Hematopoietic multipotent progenitor cell treated with erythropoietin and hydrocortisone succinate and interleukin-3 and kit ligand, for 4 days (in vitro differentiated cells): Measurements from ENCODE around the gene STARD9.
"Not testable (repeated sequence)": the region's sequence is repeated elsewhere in the genome, so short reads cannot be mapped to it uniquely, and the experiment has no call there.

Experiments used
- DNase-seq: peaks from one replicate; pipeline ENCODE4 v3.0.0-alpha.2; 2015

STARD9 gene

GRCh38 chr15:42591238-42591934, 16.0 kb downstream of the STARD9 start:
- DNase-seq: peak; percentile 57

GRCh38 chr15:42592716-42593115, 17.3 kb downstream of the STARD9 start:
- DNase-seq: no peak

DNA sequence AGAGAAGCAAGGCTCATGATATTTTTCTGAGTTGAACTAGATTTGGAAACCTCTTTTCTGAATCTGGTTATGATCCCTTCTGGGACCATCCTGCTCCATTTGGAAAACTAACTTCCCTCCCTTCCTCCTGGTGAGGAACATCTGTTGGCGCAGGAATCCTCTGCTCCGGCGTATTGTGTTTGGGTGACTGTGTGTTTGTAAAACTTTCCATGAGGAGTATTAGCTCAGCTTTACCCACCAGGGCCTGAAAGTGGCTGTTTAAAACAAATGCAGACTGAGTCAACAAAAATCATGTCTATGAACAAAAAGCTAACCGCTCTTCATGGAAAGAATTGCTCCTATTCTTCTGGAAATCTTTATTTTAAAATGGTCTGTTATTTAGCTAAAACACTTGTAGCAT, 17.7 kb downstream of the STARD9 start:
- no peak for DNase-seq

- no peak for DNase-seq
These were observed 18.7 kb downstream of the STARD9 start for GRCh38 chr15:42594095-42594494.

DNA sequence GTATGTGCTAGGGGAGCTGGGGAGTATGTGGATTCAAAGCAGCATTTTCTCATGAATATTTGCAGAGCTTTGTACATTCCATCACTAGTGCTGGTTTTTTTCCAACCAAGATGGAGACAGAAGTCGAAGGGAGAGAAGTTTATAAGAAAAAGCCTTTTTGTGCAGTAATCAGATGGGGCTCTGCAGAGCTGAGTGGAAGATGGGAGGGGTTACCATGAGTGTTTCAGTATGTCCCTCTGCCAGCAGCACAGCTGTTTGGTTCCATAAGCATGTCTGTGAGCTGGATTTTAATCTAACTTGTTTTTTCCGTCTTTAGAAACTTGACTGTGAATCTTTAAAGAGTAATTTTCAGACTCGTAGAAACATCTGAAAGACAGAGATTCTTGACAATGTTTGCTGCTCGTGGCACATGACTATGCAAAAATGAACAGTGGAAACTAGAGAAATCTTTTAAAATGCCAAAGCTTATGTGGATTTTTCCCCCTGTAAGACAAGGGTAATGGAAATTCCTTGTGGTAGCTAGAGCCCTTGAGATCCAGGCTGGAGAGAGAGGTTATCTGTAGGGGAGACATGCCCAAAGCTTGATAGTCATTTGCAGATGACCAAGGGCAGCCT, 20.3 kb downstream of the STARD9 start:
- peak; percentile 55 for DNase-seq

DNA sequence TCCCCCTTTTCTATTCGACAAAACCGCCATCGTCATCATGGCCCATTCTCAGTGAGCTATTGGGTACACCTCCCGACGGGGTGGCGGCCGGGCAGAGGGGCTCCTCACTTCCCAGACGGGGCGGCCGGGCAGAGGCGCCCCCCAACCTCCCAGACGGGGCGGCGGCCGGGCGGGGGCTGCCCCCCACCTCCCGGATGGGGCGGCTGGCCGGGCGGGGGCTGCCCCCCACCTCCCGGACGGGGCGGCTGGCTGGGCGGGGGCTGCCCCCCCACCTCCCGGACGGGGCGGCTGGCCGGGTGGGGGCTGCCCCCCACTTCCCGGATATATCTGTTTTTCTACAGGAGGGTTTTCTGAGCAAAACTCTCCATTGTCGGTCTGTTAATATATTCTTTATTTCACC, 25.9 kb downstream of the STARD9 start:
- DNase-seq: not testable (repeated sequence)

- peak; percentile 27 for DNase-seq
These were observed 27.1 kb downstream of the STARD9 start for GRCh38 chr15:42602501-42602900.

DNA sequence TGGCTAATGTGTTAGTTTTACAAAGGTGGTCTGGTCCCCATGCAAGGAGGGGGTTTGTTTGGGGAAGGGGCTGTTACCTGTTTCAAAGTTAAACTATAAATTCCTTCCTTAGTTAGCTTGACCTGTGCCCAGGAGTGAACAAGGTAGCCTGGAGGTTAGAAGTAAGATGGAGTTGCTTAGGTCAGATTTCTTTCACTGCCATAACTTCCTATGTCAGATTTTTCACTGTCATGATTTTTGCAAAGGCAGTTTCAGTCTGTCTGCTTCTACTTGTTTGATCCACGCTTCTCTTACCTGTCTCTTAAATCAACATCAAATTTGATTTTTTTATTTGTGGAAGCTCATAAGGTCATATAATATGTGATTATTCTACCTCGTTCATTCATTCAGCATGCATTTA, 28.6 kb downstream of the STARD9 start:
- DNase-seq: no peak

- DNase-seq: peak; percentile 77
These were observed 29.7 kb downstream of the STARD9 start for GRCh38 chr15:42604894-42605744.

GRCh38 chr15:42605796-42606195, 30.4 kb downstream of the STARD9 start:
- no peak for DNase-seq

DNA sequence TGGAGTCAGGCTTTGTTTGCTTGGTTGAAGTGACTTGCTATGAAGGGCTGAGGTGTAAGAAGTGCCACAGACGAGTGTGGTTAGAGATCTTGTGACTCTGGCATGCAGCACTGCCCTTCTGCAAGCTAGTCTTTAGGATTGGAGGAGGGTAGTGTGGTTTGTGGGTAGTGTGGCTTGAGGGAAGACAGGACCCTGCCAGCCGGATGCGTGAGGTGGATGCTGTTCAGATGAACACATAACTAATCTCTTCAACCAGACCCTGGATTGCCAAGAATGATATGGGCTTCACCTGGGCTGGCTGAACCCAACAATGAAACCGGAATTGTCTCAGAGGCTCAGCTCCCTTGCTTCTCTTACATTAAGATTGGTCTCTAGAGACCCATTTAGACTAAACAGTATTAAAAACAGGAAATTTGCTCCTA, 32.7 kb downstream of the STARD9 start:
- peak; percentile 99 for DNase-seq

DNA sequence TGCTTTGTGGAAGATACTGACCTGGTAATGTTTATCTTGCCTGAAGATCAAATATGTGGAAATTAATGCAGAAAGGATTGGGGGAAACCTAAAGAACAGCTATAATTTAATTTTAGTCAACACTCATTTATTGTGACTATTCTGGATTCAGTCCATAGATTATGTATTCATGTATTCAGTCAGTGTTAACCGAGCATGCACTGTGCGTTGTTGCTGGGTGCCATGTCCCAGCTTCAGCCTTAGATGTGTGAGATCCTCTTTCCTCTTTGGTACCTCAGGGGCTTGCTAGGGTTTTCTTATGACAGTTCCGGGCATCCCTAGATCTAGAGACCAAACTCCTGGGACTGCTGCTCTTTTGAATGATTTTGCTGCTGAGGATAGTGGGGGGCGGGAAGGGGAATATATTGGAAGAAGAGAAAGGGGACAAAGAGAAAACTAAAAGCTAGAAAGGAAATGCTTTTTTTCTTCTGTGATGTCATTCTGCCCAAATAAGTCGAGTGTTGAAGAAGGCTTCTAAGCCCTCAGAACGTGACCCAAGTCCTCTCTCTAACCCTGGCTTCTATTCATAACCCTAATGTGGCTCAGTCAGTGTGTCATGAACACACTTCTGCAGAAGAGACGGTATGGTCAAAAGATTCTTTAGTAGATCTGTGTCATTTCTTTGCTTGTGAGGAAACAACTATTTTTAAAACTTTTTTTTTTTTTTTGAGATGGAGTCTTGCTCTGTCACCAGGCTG, 33.5 kb downstream of the STARD9 start:
- peak; percentile 38 for DNase-seq

GRCh38 chr15:42611532-42611931, 36.1 kb downstream of the STARD9 start:
- DNase-seq: peak; percentile 51

GRCh38 chr15:42612367-42612912, 37.0 kb downstream of the STARD9 start:
- no peak for DNase-seq

- no peak for DNase-seq
These were observed 40.7 kb downstream of the STARD9 start for GRCh38 chr15:42616107-42616506.

DNA sequence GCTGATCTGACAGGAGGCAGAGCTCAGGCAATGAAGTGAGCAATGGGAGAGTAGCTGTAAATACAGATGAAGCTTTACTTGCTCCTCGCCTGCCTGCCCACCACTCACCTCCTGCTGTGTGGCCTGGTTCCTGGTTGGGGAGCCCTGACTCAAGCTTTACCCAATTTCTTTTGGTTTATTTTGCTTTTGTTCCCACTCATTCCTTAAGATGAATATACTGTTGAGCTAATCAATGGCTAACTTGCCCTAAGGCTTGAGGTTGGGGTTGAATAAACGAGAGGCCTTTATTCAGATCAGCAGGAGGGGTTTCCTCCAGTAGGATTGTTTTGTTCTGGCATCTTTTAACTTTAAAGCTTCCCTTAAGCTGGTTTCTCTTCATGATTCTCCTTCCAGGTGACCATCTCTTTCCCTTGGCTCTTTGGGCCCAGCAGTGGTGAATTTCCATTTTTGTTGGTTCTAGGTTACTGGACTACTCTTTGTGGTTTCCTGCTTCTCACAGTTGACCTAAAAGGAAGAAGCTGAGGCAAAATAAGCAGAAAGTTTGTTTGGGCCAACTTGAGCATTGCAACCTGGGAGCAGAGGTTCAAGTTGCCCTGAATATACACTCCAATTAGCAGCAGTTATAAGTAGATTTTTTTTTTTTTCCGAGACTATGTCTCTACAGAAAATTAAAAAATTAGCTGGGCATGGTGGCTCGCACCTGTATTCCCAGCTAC, 44.4 kb downstream of the STARD9 start:
- no peak for DNase-seq

- DNase-seq: no peak
These were observed 46.0 kb downstream of the STARD9 start for GRCh38 chr15:42621386-42621785.

- no peak for DNase-seq
These were observed 46.9 kb downstream of the STARD9 start for GRCh38 chr15:42621996-42622925.

DNA sequence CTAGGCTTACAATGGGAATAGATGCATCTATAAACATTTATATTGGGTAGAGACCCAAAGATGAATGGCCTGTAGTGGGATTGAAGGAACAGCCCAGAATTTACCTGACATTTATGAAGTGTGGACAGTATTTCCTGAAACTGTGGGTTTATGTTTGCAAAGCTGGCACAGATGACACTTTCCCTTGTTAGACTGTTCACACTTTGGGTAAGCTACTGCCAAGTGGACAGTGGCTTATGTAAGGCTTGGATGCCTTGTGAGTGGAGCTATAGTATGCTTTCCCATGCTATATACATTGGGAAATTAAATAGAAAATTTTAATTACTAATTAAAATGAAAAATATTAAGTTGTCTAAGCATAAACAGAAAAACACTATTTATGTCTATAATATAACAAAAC, 48.5 kb downstream of the STARD9 start:
- no peak for DNase-seq

DNA sequence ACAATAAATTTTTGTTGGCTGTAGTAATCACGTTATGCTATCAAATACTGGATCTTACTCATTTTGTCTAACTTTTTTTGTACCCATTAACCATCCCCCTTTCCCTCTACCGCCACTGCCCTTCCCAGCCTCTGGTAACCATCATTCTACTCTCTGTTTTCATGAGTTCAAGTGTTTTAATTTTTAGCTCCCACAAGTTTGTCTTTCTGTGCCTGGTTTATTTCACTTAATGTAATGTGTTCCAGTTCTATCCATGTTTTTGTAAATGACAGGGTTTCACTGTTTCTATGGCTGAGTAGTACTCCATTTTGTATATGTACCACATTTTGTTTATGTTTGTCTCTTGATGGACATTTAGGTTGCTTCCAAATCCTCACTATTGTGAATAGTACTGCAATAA, 52.1 kb downstream of the STARD9 start:
- DNase-seq: no peak

DNA sequence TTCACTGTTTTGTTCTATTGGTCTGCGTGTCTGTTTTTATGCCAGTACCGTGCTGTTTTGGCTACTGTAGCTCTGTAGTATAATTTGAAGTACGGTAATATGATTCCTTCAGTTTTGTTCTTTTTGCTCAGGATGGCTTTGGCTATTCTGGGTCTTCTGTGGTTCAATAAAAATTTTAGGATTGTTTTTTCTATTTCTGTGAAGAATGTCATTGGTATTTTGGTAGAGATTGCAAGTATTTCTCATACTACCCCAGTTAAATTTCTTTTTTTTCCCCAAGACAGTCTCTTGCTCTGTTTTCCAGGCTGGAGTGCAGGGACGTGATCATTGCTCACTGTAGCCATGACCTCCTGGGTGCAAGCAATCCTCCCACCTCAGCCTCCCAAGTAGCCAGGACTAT, 53.4 kb downstream of the STARD9 start:
- no peak for DNase-seq
